Body of pancreas (tissue), 4 donors: ENCODE data around the gene SCN1B.

Experiments used
- CTCF ChIP-seq, 7 experiments: fragments of 450-650 bp in 4 of 7; fragments of 200-600 bp in 3 of 7; sonication (generic) in 3 of 7; IDR thresholded peaks; one replicate each; pipeline ENCODE4 v1.5.1; 2016 to 2019; ENCODE audit warnings: antibody characterized with exemption in 7 of 7
- POLR2A ChIP-seq, 3 donors: fragments of 450-650 bp; IDR thresholded peaks; one replicate each; pipeline ENCODE4 v1.6.1; 2016; ENCODE audit warnings: antibody characterized with exemption in 3 of 3, mild to moderate bottlenecking in 2 of 3

- no peak for TF ChIP-seq CTCF (IDR thresholded peaks at IDR 0.05)
- no peak for TF ChIP-seq POLR2A (IDR thresholded peaks at IDR 0.05)
Observed at GRCh38 chr19:35089554-35089953, 59.3 kb downstream of the SCN1B start.
